Measurements from ENCODE around the gene WSCD1. TPM values are rescaled to one million over a fixed set of nuclear protein-coding genes. Genes with fewer than 3 reads are reported as not detected.

WSCD1 gene
- polyA plus RNA-seq, 1 donor from 2014 or later: 9.5 TPM

DNA sequence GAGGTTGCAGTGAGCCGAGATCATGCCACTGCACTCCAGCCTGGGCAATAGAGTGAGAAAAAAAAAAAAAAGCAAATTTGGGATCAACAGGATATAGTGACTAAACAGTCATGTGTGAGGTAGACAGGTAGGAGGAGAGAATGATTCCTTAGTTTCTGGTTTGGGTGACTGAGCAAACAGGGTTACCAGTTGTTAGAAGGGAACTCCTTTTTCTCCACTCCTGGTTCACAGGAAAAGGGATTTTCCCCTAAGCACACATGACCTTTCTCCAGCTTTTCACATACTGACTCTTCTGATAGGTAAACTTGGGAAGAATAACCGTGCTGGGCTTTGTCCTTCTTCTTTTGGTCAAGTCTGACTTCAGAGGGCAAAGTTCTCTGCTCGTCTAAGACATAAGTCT lies 17.3 kb upstream of the WSCD1 start:
- TF ChIP-seq, protein P1, sequence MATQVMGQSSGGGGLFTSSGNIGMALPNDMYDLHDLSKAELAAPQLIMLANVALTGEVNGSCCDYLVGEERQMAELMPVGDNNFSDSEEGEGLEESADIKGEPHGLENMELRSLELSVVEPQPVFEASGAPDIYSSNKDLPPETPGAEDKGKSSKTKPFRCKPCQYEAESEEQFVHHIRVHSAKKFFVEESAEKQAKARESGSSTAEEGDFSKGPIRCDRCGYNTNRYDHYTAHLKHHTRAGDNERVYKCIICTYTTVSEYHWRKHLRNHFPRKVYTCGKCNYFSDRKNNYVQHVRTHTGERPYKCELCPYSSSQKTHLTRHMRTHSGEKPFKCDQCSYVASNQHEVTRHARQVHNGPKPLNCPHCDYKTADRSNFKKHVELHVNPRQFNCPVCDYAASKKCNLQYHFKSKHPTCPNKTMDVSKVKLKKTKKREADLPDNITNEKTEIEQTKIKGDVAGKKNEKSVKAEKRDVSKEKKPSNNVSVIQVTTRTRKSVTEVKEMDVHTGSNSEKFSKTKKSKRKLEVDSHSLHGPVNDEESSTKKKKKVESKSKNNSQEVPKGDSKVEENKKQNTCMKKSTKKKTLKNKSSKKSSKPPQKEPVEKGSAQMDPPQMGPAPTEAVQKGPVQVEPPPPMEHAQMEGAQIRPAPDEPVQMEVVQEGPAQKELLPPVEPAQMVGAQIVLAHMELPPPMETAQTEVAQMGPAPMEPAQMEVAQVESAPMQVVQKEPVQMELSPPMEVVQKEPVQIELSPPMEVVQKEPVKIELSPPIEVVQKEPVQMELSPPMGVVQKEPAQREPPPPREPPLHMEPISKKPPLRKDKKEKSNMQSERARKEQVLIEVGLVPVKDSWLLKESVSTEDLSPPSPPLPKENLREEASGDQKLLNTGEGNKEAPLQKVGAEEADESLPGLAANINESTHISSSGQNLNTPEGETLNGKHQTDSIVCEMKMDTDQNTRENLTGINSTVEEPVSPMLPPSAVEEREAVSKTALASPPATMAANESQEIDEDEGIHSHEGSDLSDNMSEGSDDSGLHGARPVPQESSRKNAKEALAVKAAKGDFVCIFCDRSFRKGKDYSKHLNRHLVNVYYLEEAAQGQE (IDR thresholded peaks at IDR 0.05; ENCODE audit: borderline replicate concordance): no peak
- TF ChIP-seq TAF1 (IDR thresholded peaks at IDR 0.05; ENCODE audit: low read depth) (no peak), EZH2 (IDR thresholded peaks at IDR 0.05; ENCODE audit: borderline replicate concordance, insufficient read depth, low read length, poor library complexity, severe bottlenecking) (no peak), MXI1 (conservative IDR thresholded peaks at IDR 0.05; ENCODE audit: poor library complexity, severe bottlenecking) (no peak), EP300 (conservative IDR thresholded peaks at IDR 0.05; ENCODE audit: poor library complexity, severe bottlenecking) (no peak), RAD21 (conservative IDR thresholded peaks at IDR 0.05) (no peak), POLR2AphosphoS5 (IDR thresholded peaks at IDR 0.05) (no peak), SMC3 (conservative IDR thresholded peaks at IDR 0.05; ENCODE audit: poor library complexity) (no peak)
- TF ChIP-seq, protein P2, sequence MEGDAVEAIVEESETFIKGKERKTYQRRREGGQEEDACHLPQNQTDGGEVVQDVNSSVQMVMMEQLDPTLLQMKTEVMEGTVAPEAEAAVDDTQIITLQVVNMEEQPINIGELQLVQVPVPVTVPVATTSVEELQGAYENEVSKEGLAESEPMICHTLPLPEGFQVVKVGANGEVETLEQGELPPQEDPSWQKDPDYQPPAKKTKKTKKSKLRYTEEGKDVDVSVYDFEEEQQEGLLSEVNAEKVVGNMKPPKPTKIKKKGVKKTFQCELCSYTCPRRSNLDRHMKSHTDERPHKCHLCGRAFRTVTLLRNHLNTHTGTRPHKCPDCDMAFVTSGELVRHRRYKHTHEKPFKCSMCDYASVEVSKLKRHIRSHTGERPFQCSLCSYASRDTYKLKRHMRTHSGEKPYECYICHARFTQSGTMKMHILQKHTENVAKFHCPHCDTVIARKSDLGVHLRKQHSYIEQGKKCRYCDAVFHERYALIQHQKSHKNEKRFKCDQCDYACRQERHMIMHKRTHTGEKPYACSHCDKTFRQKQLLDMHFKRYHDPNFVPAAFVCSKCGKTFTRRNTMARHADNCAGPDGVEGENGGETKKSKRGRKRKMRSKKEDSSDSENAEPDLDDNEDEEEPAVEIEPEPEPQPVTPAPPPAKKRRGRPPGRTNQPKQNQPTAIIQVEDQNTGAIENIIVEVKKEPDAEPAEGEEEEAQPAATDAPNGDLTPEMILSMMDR (IDR thresholded peaks at IDR 0.05; ENCODE audit: poor library complexity, severe bottlenecking): no peak
- H3K9me3 ChIP-seq (ENCODE audit: low read length): no peaks in the 10 kb centered on the region
- no peaks in the 10 kb centered on the region for H3K27me3 ChIP-seq (ENCODE audit: insufficient read depth, low read depth, low read length)
- no peak overlapping the region for H3K4me2 ChIP-seq (ENCODE audit: low read length)
- H3K9ac ChIP-seq (ENCODE audit: low read length): no peak overlapping the region
- no peak overlapping the region for H2AFZ ChIP-seq (ENCODE audit: low read depth, low read length)
- H3K4me3 ChIP-seq (ENCODE audit: low read length): no peak overlapping the region
- no peak overlapping the region for H3K27ac ChIP-seq (ENCODE audit: low read length)
- no peaks in the 10 kb centered on the region for H3K36me3 ChIP-seq (ENCODE audit: insufficient read depth, low read length)
- no peaks in the 10 kb centered on the region for H4K20me1 ChIP-seq (ENCODE audit: insufficient read depth)
- no peaks in the 10 kb centered on the region for H3F3A ChIP-seq (ENCODE audit: insufficient read depth, low read length, poor library complexity, severe bottlenecking)
- no peaks in the 10 kb centered on the region for H3K79me2 ChIP-seq (replicated peaks; ENCODE audit: insufficient read depth, low read length)
- H3K9me2 ChIP-seq (ENCODE audit: insufficient read depth, low read length): no peaks in the 10 kb centered on the region

DNA sequence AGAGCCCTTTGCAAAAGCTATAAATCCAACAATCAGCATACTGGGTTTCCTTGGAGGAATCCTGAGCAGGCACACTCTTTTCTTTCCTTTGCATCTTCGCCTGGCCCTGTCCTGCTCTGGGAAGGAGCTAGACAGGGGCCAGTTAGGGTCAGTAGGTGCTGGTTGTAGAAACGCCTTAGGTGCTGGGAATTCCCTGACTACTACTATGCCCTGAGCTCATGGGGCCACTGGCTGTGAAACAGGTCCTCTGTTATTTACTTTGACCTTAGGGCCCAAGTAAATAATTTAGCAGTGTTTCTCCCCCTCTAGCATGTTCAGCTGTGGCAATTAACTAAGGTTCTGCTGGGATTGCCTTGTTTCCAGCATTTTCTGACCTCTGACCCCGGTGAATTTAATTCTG lies 15.8 kb upstream of the WSCD1 start:
- Histone ChIP-seq H3F3A (ENCODE audit: insufficient read depth, low read length, poor library complexity, severe bottlenecking) (no peaks in the 10 kb centered on the region), H3K27me3 (ENCODE audit: insufficient read depth, low read depth, low read length) (no peaks in the 10 kb centered on the region), H3K9me2 (ENCODE audit: insufficient read depth, low read length) (no peaks in the 10 kb centered on the region), H3K9ac (ENCODE audit: low read length) (no peak overlapping the region), H4K20me1 (ENCODE audit: insufficient read depth) (no peaks in the 10 kb centered on the region), H2AFZ (ENCODE audit: low read depth, low read length) (no peak overlapping the region), H3K27ac (ENCODE audit: low read length) (no peak overlapping the region), H3K4me2 (ENCODE audit: low read length) (no peak overlapping the region), H3K9me3 (ENCODE audit: low read length) (no peaks in the 10 kb centered on the region), H3K79me2 (replicated peaks; ENCODE audit: insufficient read depth, low read length) (no peaks in the 10 kb centered on the region), H3K36me3 (ENCODE audit: insufficient read depth, low read length) (no peaks in the 10 kb centered on the region), H3K4me3 (ENCODE audit: low read length) (no peak overlapping the region)
- TF ChIP-seq SMC3 (conservative IDR thresholded peaks at IDR 0.05; ENCODE audit: poor library complexity) (no peak), POLR2AphosphoS5 (IDR thresholded peaks at IDR 0.05) (no peak), EZH2 (IDR thresholded peaks at IDR 0.05; ENCODE audit: borderline replicate concordance, insufficient read depth, low read length, poor library complexity, severe bottlenecking) (no peak), MXI1 (conservative IDR thresholded peaks at IDR 0.05; ENCODE audit: poor library complexity, severe bottlenecking) (no peak), EP300 (conservative IDR thresholded peaks at IDR 0.05; ENCODE audit: poor library complexity, severe bottlenecking) (no peak), RAD21 (conservative IDR thresholded peaks at IDR 0.05) (no peak), TAF1 (IDR thresholded peaks at IDR 0.05; ENCODE audit: low read depth) (no peak)
- TF ChIP-seq, protein P1 (IDR thresholded peaks at IDR 0.05; ENCODE audit: borderline replicate concordance): no peak
- TF ChIP-seq, protein P2 (IDR thresholded peaks at IDR 0.05; ENCODE audit: poor library complexity, severe bottlenecking): no peak

Data from neural cell (in vitro differentiated cells).